Islet of Langerhans (tissue), 1 donor: Measurements from ENCODE around the gene TECTA.
A peak's percentile ranks its signal among the peaks of the same experiment; 100 is the strongest.

Experiments
- FAIRE-seq: peaks from one replicate; lab custom pipeline; 2011; peaks lifted over from hg19 to GRCh38; lab: Jason Lieb, UNC

Gene TECTA

GRCh38 chr11:121100943-121101342 is at the start of gene TECTA:
Gene TECTA, plus strand, starts transcription at chr11:121101243. Its CDS starts 1,423 bp downstream, at chr11:121102666.
- FAIRE-seq, result no peak

- no peak for FAIRE-seq
Measured at GRCh38 chr11:121053244-121053643, 47.8 kb upstream of the TECTA start.

- no peak for FAIRE-seq
Measured at GRCh38 chr11:121054266-121054665, 46.8 kb upstream of the TECTA start.

GRCh38 chr11:121055076-121055475 is 46.0 kb upstream of the TECTA start:
- FAIRE-seq, result no peak

- FAIRE-seq, result no peak
Measured at GRCh38 chr11:121057922-121058321, 43.1 kb upstream of the TECTA start.

GRCh38 chr11:121058941-121059340 is 42.1 kb upstream of the TECTA start:
- FAIRE-seq, result no peak

GRCh38 chr11:121059605-121060004 is 41.4 kb upstream of the TECTA start:
- no peak for FAIRE-seq

- no peak for FAIRE-seq
Measured at GRCh38 chr11:121063728-121064127, 37.3 kb upstream of the TECTA start.

- FAIRE-seq, result no peak
Measured at GRCh38 chr11:121066623-121067022, 34.4 kb upstream of the TECTA start.

GRCh38 chr11:121067026-121067425 is 34.0 kb upstream of the TECTA start:
- FAIRE-seq, result peak; percentile 69

GRCh38 chr11:121067453-121067852 is 33.6 kb upstream of the TECTA start:
- FAIRE-seq, result peak; percentile 96

GRCh38 chr11:121067962-121068647 is 32.9 kb upstream of the TECTA start:
- no peak for FAIRE-seq

- FAIRE-seq, result no peak
Measured at GRCh38 chr11:121068787-121069186, 32.3 kb upstream of the TECTA start.

GRCh38 chr11:121070951-121071845 is 29.8 kb upstream of the TECTA start:
- peak; percentile 38 for FAIRE-seq

- no peak for FAIRE-seq
Measured at GRCh38 chr11:121071846-121072450, 29.1 kb upstream of the TECTA start.

- no peak for FAIRE-seq
Measured at GRCh38 chr11:121081321-121081720, 19.7 kb upstream of the TECTA start.

GRCh38 chr11:121082219-121082618 is 18.8 kb upstream of the TECTA start:
- no peak for FAIRE-seq

GRCh38 chr11:121082670-121083069 is 18.4 kb upstream of the TECTA start:
- no peak for FAIRE-seq

GRCh38 chr11:121086866-121087265 is 14.2 kb upstream of the TECTA start:
- FAIRE-seq, result no peak

GRCh38 chr11:121089566-121089965 is 11.5 kb upstream of the TECTA start:
- FAIRE-seq, result peak; percentile 5

GRCh38 chr11:121090145-121090721 is 10.8 kb upstream of the TECTA start:
- no peak for FAIRE-seq

- no peak for FAIRE-seq
Measured at GRCh38 chr11:121091492-121092152, 9.4 kb upstream of the TECTA start.
